Measurements from ENCODE around the gene CCDC6. TPM values are rescaled to one million over a fixed set of nuclear protein-coding genes. Genes with fewer than 3 reads are reported as not detected.

The CCDC6 gene
- total and polyA plus RNA-seq, 3 donors from 2014 or later, result 21.1 to 52.2 (median 41.7) TPM

DNA sequence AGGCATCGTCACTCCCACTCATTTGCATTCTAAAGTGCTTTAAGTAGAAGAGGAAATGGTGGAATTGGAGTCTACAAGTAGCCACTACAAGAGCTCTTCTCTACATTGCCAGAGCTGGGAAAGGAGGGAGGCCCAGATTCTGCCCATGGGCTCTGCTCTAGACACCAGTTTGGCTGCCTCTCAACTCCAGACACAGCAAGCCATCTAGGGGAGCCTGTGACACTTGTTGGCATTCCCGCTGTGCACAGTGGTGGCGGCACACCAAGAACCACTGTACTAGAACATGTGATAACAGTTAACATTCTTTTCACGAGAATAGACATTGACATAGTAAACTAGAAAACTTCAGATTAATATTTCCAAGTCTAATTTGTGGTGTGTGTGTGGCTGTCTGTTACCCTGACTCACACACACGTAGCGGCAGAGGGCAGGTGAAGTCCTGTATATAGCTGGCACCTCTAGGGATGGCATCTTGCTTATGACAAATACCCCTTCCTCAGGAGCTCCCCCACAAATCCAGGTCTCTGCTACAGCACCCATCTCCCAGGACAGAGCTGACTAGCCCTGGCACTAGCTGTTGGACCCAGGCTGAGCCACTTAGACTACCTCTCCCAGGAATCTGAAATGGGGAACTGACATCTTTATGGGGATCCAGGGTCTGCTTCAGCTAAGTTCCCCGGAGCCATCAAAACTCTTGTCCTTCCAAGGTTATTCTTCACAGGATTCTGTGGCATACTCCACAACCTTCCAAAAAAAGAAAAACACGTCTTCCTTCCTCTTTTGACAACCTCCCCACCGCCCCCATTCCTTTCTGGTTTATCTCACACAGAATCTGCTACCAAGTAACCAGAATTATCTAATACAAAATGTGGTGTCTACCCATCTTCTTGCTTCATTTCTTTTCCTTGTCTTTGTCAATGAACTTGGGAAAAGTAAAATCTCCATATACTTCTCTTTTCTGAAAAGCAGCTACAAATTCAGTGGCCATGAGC lies 98.4 kb downstream of the CCDC6 start:
- H3K4me1 ChIP-seq, result no peaks in the 10 kb centered on the region
- no peak overlapping the region for H3K27ac ChIP-seq
- TF ChIP-seq, protein P1, sequence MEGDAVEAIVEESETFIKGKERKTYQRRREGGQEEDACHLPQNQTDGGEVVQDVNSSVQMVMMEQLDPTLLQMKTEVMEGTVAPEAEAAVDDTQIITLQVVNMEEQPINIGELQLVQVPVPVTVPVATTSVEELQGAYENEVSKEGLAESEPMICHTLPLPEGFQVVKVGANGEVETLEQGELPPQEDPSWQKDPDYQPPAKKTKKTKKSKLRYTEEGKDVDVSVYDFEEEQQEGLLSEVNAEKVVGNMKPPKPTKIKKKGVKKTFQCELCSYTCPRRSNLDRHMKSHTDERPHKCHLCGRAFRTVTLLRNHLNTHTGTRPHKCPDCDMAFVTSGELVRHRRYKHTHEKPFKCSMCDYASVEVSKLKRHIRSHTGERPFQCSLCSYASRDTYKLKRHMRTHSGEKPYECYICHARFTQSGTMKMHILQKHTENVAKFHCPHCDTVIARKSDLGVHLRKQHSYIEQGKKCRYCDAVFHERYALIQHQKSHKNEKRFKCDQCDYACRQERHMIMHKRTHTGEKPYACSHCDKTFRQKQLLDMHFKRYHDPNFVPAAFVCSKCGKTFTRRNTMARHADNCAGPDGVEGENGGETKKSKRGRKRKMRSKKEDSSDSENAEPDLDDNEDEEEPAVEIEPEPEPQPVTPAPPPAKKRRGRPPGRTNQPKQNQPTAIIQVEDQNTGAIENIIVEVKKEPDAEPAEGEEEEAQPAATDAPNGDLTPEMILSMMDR (IDR thresholded peaks at IDR 0.05), result no peak
- no peak for TF ChIP-seq POLR2A (IDR thresholded peaks at IDR 0.05)
- no peaks in the 10 kb centered on the region for H3K9me3 ChIP-seq
- H3K4me3 ChIP-seq, result no peak overlapping the region
- 62 to 84% methylated on average over 9 of the region's 9 CpGs for WGBS, 2 donors
- intact Hi-C loops (cut with DNase I; ENCODE audit: low total_unique reads), result no loop called here
- H3K27me3 ChIP-seq, result no peaks in the 10 kb centered on the region
- no peaks in the 10 kb centered on the region for H3K36me3 ChIP-seq (ENCODE audit: low read depth, missing control alignments)
- DNase-seq, result peak; percentile 28

DNA sequence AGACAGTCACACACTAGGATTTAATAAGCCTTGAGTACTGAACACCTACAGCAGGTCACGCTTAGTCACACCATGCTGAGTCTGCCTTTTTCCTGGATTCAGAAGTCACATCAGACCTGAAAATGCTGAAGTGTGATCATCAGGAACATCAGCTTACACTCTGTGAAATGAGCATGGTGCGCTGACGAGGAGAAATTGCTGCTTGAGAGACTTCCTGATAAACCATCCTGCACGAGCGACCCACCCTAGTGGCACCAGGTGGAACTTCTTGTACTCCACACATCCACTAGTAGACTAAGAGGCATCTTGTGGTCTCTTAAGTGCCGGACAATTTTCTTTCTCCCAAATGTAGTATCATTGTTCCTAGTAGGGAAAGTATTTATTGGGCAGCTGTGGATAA lies 101.3 kb downstream of the CCDC6 start:
- no peak overlapping the region for H3K27ac ChIP-seq
- no peak overlapping the region for H3K4me3 ChIP-seq
- TF ChIP-seq, protein P1 (IDR thresholded peaks at IDR 0.05), result no peak
- no peak for TF ChIP-seq POLR2A (IDR thresholded peaks at IDR 0.05)
- intact Hi-C loops (cut with DNase I; ENCODE audit: low total_unique reads), result no loop called here
- H3K4me1 ChIP-seq, result no peaks in the 10 kb centered on the region
- H3K36me3 ChIP-seq (ENCODE audit: low read depth, missing control alignments), result no peaks in the 10 kb centered on the region
- no peaks in the 10 kb centered on the region for H3K27me3 ChIP-seq
- WGBS, 2 donors, result 85 to 87% methylated on average over 4 to 6 of the region's 6 CpGs
- no peaks in the 10 kb centered on the region for H3K9me3 ChIP-seq
- peak; percentile 26 for DNase-seq

DNA sequence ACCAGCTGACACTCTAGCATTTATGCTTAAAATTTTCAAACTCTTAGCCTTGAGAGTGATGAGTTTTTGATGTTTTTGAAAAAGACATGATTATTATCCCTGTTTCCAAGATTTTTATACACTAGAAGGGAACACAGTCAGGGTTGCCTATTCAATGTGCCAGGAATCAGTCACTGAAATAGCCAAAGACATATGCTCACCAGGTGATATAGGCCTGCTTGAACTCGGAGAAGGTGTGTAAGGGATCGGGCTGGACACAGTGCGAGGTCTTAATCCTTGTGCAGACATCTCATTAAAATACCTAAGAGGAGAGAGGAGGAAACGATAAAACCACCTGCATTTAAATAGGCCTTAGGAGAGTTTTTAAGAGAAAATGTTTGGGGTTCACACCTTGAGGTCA lies 102.1 kb downstream of the CCDC6 start:
- H3K27me3 ChIP-seq, result no peaks in the 10 kb centered on the region
- H3K9me3 ChIP-seq, result no peaks in the 10 kb centered on the region
- no peaks in the 10 kb centered on the region for H3K36me3 ChIP-seq (ENCODE audit: low read depth, missing control alignments)
- 91 to 96% methylated on average over 4 of the region's 4 CpGs for WGBS, 2 donors
- intact Hi-C loops (cut with DNase I; ENCODE audit: low total_unique reads), result no loop called here
- no peak overlapping the region for H3K4me3 ChIP-seq
- no peaks in the 10 kb centered on the region for H3K4me1 ChIP-seq
- H3K27ac ChIP-seq, result no peak overlapping the region
- no peak for TF ChIP-seq POLR2A (IDR thresholded peaks at IDR 0.05)
- TF ChIP-seq, protein P1 (IDR thresholded peaks at IDR 0.05), result no peak
- DNase-seq, result no peak

DNA sequence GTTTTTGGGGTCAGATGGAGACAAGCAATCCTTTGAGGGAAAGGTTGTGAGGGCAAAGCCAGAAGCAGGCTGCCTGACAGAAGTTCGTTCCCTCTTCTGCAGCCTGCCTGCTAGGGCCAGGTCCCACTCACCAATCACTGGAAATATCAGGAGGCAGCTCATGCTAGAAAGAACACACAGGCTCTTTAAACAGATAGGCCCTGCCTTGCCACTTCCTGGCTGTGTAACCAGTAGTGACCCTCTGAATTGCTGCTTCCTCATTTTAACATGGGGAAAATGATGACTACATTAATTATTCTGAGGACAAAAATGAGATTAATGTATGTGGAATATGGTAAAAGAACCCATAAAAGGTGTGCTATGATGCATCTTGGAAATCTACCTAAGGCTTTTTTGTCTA lies 102.6 kb downstream of the CCDC6 start:
- Histone ChIP-seq H3K27me3 (no peaks in the 10 kb centered on the region), H3K36me3 (ENCODE audit: low read depth, missing control alignments) (no peaks in the 10 kb centered on the region), H3K27ac (no peak overlapping the region), H3K9me3 (no peaks in the 10 kb centered on the region), H3K4me3 (no peak overlapping the region), H3K4me1 (no peaks in the 10 kb centered on the region)
- intact Hi-C loops (cut with DNase I; ENCODE audit: low total_unique reads), result no loop called here
- DNase-seq, result no peak
- 44 to 74% methylated on average over 1 of the region's 1 CpG for WGBS, 2 donors
- TF ChIP-seq, protein P1 (IDR thresholded peaks at IDR 0.05), result no peak
- no peak for TF ChIP-seq POLR2A (IDR thresholded peaks at IDR 0.05)

All from testis (tissue), 3 donors.